GM13977 (cell line): ENCODE results near the gene TSHZ1.
"Not testable (repeated sequence)": the region's sequence is repeated elsewhere in the genome, so short reads cannot be mapped to it uniquely, and the experiment has no call there.

Experiments
- DNase-seq: peaks from one replicate; pipeline ENCODE4 v3.0.0; 2012; ENCODE audit warnings: low spot score
- CTCF ChIP-seq: IDR thresholded peaks from 2 replicates; pipeline ENCODE4 v1.5.1; 2012; ENCODE audit warnings: mild to moderate bottlenecking, control low read depth; ENCODE audit not compliant: insufficient read depth; ENCODE audit errors: extremely low read depth, missing control alignments
- in situ Hi-C: fragments of 300-500 bp; cut with MboI; formaldehyde crosslinking; loops from one replicate; pipeline ENCODE4 v1.12.0; 2022; ENCODE audit warnings: low sequenced_read_pairs, low pct_unique_long_range_greater_than_20kb, mixed read lengths, inconsistent platforms; ENCODE audit not compliant: unreplicated experiment

The TSHZ1 gene

DNA sequence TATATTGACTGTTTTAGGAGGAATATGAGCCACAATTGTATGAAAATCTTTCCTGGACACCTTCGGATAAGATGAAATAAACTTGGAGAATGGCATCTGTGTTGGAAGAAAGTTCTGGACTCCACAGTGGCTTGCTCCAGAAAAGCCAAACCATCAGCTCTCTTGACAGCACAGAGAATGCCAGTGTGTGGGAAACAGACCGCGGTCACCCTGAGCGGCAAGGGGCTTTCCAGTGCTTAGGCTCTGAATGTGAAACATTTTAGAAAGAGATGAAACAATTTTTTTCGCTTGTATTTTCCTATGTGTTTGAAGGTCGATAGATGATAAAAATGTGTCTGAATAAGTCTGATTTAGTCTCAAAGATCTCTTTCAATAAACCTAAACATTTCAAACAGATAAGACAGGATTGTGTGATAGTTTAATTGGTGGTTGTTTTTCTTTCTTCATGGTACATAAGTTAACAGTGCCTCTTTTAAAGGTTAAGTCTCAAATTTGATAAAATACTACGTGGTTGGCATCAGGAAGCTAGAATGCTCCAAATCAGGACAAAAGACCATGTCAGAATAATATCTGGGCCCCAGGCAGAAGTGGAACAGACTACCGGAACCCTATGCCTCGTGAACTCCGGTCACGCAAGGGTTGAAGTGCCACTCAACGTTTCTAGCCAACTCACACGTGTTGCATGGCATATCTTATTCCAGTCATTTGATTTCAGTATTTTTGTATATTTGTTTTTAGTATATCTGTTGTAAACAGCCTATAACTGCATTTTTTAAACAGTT is 30.6 kb upstream of the TSHZ1 start:
- no peak for TF ChIP-seq CTCF
- no peak for DNase-seq
- in situ Hi-C loops: no loop called here

DNA sequence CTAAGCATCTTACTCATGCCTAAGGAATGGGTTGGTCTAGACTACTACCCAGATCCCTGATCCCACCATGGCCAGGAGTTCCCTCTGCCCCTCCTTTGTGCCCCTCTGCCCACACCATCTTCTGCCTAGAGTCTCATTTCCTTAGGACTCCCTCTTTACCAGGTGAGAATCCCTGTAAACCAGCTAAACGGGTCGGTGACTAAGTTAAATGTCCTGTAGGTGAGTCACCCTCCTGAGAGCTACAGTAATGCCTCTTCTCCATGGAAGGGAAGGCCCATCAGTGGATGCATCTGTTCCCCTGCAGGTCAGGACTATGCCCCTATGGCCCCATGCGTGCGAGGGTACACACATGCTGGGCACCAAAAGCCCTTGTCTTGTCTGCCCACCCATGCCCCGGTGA is 27.1 kb upstream of the TSHZ1 start:
- TF ChIP-seq CTCF: no peak
- no peak for DNase-seq
- in situ Hi-C loops: no loop called here

DNA sequence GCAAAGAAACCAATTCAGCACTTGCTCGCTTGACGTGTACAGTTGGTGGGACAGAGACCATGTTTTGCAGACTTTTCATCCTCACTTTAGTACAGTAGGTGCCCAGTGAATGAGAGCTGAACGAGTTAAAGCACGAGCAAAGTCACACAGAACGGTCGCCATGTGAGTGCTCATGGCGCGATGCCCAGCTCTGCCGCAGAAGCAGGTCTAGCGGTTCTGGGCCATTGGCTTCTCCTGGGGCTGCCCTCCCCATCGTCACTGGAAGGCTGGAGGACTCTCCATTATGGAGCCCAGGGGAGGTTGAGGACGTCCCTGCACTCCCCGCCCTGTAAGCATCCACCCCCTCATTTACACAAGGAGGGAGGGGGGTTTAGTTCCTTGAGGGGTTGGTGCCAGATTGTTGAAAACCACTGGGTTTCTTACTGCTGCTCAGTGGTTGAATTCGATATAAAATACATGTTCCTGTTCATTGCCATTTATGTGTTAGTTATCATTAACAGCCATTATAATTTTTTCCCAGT is 26.6 kb upstream of the TSHZ1 start:
- no peak for DNase-seq
- TF ChIP-seq CTCF: no peak
- in situ Hi-C loops: no loop called here

- in situ Hi-C loops: no loop called here
- TF ChIP-seq CTCF: no peak
- no peak for DNase-seq
These were observed 25.1 kb upstream of the TSHZ1 start for GRCh38 chr18:75185460-75185859.

GRCh38 chr18:75187702-75188101 is 22.9 kb upstream of the TSHZ1 start:
- in situ Hi-C loops, DNase-seq: not testable (repeated sequence)

GRCh38 chr18:75189696-75190095 is 20.9 kb upstream of the TSHZ1 start:
- in situ Hi-C loops: no loop called here
- no peak for DNase-seq
- no peak for TF ChIP-seq CTCF

GRCh38 chr18:75192899-75193298 is 17.7 kb upstream of the TSHZ1 start:
- no peak for DNase-seq
- no peak for TF ChIP-seq CTCF
- in situ Hi-C loops: no loop called here
